NCI-H345 treated with DMSO at 0.1 percent for 48 hours (cell line): ENCODE measurements around the gene CRYL1.
"Not testable (repeated sequence)": the region's sequence is repeated elsewhere in the genome, so short reads cannot be mapped to it uniquely, and the experiment has no call there.

ENCODE experiments used
- DNase-seq: peaks from one replicate; lab custom pipeline; 2025; ENCODE audit not compliant: unreplicated experiment; lab: John Stamatoyannopoulos, UW

CRYL1 gene

DNA sequence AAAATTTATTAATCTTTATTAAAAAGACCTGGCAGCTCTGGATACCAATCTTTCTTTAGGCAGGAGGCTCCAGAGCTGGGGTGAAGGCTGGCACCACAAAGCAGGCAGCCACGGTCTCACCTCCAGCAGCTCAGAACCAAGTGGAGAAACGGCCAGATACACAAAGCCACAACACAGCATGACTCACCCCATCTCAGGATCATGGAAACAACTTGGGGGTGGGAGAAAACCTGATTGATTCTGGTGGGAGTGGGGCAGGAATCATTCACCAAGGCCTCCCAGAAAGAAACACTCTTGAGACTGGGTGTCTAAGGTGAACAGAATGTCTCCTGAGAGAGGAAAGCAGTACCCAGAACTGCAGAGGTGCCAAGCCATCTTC lies 64.2 kb downstream of the CRYL1 start:
- no peak for DNase-seq

DNA sequence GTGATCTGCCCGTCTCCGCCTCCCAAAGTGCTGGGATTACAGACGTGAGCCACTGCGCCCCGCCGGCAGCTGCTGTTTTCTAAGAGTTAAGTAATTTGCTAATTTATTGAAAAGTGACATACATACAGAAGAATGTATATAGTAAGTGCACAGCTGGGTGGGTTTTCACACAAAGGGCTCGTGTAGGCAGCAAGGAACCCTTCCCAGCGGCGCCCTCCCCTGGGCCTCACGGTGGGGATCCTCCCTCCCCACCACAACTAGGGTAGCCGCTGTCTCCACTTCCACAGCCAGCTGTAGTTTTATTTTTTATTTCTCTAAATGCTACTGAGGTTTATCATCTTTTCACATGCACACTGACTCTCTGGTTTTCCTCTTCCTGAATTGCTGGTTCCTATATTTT lies 64.9 kb downstream of the CRYL1 start:
- no peak for DNase-seq

DNA sequence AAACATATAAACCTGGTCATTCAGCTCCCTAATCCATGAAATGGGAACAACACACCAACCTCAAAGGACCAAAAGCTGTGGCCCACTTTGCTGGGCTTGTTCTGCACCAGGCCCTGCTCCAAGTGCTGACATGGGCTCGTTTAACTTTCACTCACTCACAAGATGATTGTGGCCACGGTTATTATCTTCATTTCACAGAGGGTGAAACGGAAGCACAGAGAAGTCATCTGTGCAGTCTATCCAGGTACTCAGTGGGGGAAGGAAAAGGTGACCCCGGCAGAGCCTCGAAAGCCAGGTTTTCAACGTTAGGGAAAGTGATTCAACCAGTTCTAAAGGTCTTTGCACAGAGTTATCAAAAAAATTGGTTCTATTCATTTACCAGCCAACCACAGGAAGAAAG lies 68.0 kb downstream of the CRYL1 start:
- no peak for DNase-seq

DNA sequence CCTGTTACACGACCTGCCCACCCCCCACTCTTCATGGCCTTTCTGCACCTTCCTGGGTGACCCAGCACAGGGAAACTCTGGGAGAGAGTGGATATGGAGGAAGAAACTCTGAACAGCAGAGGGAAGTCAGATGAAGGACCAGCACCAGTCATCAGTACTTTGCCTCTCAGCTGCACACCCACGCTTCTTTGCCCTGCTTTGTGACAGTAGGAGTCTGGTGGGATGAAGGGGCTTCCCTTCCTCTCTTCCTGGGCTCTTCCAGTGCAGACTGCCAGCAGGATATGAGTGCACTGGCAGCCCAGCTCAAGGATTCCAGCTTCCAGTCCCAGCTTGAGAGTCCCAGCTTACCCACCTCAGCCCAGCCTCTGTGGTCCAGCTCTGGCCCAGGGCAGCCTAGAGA lies 68.9 kb downstream of the CRYL1 start:
- no peak for DNase-seq

DNA sequence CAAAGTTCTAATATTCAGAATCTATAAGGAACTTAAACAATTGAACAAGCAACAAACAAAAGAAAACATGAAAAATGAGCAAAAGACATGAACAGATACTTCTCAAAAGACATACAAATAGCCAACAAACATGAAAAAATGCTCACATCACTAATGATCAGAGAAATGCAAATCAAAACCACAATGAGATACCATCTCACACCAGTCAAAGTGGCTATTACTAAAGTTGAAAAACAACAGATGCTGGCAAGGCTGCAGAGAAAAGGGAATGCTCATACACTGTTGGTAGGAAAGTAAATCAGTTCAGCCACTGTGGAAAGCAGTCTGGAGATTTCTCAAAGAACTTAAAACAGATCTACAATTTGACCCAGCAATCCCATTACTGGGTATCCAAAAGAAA lies 74.3 kb downstream of the CRYL1 start:
- no peak for DNase-seq

DNA sequence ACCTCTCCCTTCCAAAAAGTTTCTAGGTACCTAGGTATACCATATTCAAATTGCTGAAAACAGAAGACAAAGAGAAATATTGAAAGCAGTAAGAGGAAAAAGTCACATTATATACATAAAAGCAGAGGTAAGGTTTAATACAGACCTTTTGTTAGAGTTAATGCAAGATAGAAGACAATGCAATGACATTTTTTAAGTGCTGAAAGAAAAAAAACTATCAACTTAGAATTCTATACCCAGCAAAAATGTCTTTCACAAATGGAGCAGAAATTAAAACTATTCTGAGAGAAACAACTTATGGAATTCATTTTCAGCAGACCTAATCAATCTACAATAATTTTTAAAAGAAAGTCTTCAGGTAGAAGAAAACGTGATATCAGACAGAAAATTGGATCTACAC lies 77.2 kb downstream of the CRYL1 start:
- DNase-seq = no peak

- no peak for DNase-seq
Measured at GRCh38 chr13:20446900-20447299, 78.8 kb downstream of the CRYL1 start.

- DNase-seq = no peak
Measured at GRCh38 chr13:20446405-20446804, 79.3 kb downstream of the CRYL1 start.

DNA sequence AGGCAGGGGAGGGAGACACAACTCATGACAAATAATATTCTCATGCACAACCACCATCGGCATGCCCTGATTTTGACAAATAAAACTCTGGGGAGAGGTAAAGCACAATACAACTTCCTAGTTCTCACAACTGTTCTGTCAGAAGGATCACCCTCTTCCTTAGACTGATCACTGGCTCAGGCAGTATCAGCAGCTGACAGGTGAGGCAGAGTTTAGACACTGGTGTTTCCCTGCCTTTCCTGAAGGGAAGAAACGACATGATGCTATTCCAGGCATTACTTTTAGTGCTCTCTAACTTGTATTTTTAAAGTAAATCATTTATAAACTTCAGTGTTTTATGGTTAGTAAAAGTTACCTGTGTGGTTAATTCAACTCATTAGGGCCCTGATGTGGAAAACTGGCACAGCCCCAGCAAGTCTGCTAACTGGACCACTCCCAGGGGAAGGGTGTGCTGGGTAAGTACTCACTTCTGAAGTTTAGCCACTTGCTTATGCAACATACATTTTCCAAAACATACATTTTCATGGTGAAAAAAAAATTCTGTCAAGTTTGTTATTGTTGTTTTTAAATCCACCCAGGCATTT lies 82.8 kb downstream of the CRYL1 start:
- DNase-seq = no peak

DNA sequence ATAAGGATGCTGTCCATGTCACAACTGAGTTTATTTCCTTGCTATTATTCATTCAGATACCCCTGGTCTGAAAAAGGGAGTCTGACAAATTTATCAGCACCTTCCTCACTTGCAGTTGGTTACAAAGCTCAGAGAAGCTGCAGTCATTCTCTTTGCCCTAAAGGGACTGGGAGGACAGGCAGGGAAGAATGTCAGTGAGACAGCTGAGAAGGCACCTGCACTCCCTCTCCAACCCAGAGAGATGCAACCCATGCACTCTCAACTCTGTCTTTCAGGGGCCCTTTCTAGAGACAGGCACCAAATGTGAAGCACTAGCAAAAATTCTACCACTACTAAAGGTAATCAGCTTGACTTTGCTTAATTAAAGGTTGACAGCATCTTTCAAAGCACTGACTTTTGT lies 83.3 kb downstream of the CRYL1 start:
- DNase-seq = no peak

- DNase-seq = no peak
Measured at GRCh38 chr13:20441879-20442278, 83.8 kb downstream of the CRYL1 start.

DNA sequence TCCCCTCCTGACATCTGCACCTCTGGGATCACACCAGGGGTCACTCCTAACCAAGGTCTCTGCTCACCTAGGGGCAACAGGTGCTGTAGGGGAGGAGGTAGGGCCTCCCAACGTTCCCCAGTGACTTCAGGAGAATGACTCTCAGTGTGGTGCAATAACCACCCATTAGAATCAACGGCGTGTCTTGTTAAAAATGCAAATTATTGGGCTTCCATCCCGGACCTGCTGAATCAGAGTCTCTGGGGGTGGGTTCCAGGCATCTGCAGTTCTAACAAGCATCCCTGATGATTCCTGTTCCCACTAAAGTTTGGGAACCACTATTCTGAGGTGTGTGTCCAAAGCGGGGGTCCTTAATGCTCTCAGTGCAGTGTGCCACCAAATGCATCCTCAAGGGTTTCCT lies 84.6 kb downstream of the CRYL1 start:
- no peak for DNase-seq

DNA sequence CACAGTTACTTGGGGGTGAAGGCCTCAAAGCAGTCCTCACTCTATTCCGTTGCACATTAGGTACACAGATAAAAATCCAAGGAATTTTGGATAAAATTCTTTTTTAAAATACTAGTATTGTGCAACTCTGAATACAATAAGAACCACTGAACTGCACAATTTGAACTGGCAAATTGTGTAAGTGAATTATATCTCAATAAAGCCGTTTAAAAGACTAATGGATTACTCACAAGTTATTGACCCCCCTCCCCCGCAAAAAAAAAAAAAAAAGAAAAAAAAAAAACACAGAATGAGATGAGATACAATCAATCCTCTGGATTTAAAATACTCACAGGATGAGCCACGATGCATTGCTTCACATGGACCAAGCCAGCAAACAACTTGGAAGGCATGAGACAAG lies 86.4 kb downstream of the CRYL1 start:
- no peak for DNase-seq

DNA sequence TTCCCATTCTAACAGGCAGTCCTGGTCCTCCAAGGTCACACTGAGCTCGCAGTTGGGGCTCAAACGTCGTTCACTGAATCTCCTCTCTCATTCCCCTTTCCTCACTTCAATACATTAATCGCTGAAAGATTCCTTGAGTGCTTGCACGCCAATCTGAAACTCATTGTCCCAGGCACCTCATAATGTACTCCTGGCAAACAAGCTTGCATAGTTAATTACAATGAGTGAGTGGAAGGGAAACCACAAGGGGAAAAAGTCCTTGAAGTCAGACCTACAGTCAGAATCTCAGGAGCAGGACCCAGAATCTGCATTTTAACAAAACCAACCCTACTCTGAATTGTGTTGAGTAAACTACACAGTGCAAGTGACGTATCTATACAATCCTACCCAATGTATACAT lies 86.9 kb downstream of the CRYL1 start:
- no peak for DNase-seq

DNA sequence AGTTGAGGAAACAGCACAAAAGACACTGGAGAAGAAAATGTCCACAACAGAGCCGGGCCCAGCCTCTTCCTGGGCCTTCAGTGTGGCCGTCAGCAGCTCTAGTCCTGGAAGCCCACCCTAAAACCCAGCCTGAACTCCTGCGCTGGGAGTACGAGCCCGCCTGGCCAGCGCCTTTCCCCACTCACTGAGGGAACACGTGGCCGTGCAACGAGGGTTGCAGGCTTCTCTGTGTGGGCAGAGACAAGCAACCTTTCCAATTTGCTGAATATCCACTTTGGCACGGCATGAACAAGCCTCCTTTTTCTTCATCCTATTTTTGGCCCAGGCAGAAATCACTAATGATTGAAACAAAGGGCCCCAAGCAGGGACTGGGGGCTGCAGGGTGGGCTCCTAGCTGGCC lies 89.2 kb downstream of the CRYL1 start:
- no peak for DNase-seq

- DNase-seq = no peak
Measured at GRCh38 chr13:20435616-20436368, 89.9 kb downstream of the CRYL1 start.

GRCh38 chr13:20434210-20434609 lies 91.4 kb downstream of the CRYL1 start:
- not testable (repeated sequence) for DNase-seq

GRCh38 chr13:20431687-20432384 lies 93.8 kb downstream of the CRYL1 start:
- no peak for DNase-seq

DNA sequence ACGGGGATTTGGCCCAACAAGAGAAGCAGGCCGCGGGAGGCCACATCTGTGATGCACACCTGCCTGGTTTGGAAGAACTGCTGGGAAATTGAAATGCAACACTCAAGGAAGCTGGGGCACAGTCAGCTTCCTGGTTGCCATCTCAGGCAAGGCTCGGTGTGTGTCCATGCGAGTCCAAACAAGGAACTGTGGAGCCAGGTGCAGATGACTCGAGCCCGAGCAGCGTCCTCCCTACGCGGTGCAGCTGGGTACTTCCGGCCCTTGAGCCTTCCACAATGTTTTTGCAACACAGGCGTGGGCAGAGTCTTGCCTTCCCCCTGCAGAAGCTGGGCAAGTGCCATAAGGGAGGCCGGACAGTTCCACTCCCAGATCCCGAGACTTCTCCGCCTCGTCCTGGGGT lies 94.6 kb downstream of the CRYL1 start:
- DNase-seq = no peak

DNA sequence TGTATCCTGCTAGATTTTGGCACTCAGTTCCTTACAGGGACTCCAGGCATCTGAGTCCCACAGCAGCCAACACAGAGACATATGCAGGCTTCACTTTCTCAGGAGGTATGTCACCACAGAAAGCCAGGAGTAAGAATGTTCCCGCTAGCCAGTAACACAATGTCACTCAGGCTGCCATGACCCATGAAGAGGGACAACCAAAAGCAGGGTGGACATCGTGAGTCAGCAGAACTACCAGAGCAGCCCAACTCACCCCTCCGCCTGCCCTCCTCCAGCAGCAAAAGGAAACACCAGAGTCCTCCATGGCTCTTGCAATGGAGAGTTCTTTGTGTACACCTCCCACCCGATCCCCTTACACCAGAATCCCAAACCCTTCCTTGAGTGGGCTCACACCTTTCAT lies 95.4 kb downstream of the CRYL1 start:
- no peak for DNase-seq

- DNase-seq = no peak
Measured at GRCh38 chr13:20429682-20430081, 96.0 kb downstream of the CRYL1 start.
